OCI-LY7 (cell line): ENCODE data around the gene MAST2. TPM values are rescaled to one million over a fixed set of nuclear protein-coding genes. Genes with fewer than 3 reads are reported as not detected.

Experiments used
- BruUV-seq: library from RNA; stranded (reverse); fragments of 400-500 nt; replicated peaks from 2 replicates; lab custom pipeline; 2021; lab: Mats Ljungman, UMichigan
- CTCF ChIA-PET: fragments of 300-600 bp; sonication (Branson Sonifier 250); formaldehyde crosslinking; loops from one replicate; lab custom pipeline; 2022; ENCODE audit warnings: antibody characterized with exemption; ENCODE audit not compliant: unreplicated experiment; lab: Charles Lee
- POLR2A ChIA-PET: fragments of 300-600 bp; sonication (Branson Sonifier 250); formaldehyde crosslinking; loops from one replicate; lab custom pipeline; 2022; ENCODE audit warnings: antibody characterized with exemption; lab: Charles Lee
- DNase-seq: peaks from one replicate; pipeline ENCODE4 v3.0.0-alpha.2; 2015; ENCODE audit warnings: low spot score
- H2AFZ ChIP-seq: fragments of 200-600 bp; sonication (generic), shearing (Covaris generic); 2 replicates; pipeline ENCODE4 v1.6.1; 2014; ENCODE audit warnings: mild to moderate bottlenecking, antibody characterized with exemption, low read length, moderate library complexity
- H3K27ac ChIP-seq: fragments of 200-600 bp; sonication (generic); 2 replicates; pipeline ENCODE4 v1.5.1; 2014; ENCODE audit warnings: mixed run types, low read depth, mild to moderate bottlenecking, moderate library complexity, low read length, inconsistent platforms; ENCODE audit not compliant: poor library complexity, severe bottlenecking
- H3K36me3 ChIP-seq: fragments of 200-600 bp; sonication (generic); 2 replicates; pipeline ENCODE4 v1.6.1; 2014; ENCODE audit warnings: mild to moderate bottlenecking, antibody characterized with exemption, low read length, moderate library complexity, mixed read lengths; ENCODE audit not compliant: insufficient read depth
- H3K4me1 ChIP-seq: fragments of 200-600 bp; sonication (generic); 2 replicates; pipeline ENCODE4 v1.5.1; 2014; ENCODE audit warnings: mild to moderate bottlenecking, low read length; ENCODE audit not compliant: insufficient read depth, poor library complexity, severe bottlenecking
- H3K4me2 ChIP-seq: fragments of 200-600 bp; sonication (generic); 2 replicates; pipeline ENCODE4 v1.6.1; 2014; ENCODE audit warnings: mild to moderate bottlenecking, low read length
- H3K4me3 ChIP-seq: fragments of 200-600 bp; sonication (generic); 2 replicates; pipeline ENCODE4 v1.5.1; 2014; ENCODE audit warnings: mild to moderate bottlenecking, low read depth, low read length; ENCODE audit not compliant: poor library complexity, severe bottlenecking
- H3K79me2 ChIP-seq: fragments of 200-600 bp; sonication (generic); 2 replicates; pipeline ENCODE4 v1.6.1; 2016; ENCODE audit warnings: low read depth, mild to moderate bottlenecking, low read length, moderate library complexity, mixed read lengths; ENCODE audit not compliant: insufficient read depth
- H3K9me2 ChIP-seq: fragments of 200-600 bp; sonication (generic); 2 replicates; pipeline ENCODE4 v1.6.1; 2016; ENCODE audit warnings: mild to moderate bottlenecking, low read length, mixed read lengths; ENCODE audit not compliant: insufficient read depth
- H3K9me3 ChIP-seq: fragments of 200-600 bp; sonication (generic); 2 replicates; pipeline ENCODE4 v1.6.1; 2014; ENCODE audit warnings: mild to moderate bottlenecking, mixed run types, low read length, mixed read lengths
- H4K20me1 ChIP-seq: fragments of 200-600 bp; sonication (generic); 2 replicates; pipeline ENCODE4 v1.6.1; 2014; ENCODE audit warnings: mild to moderate bottlenecking, antibody characterized with exemption, low read length, moderate library complexity, mixed read lengths; ENCODE audit not compliant: insufficient read depth
- CTCF ChIP-seq: fragments of 200-600 bp; sonication (generic); conservative IDR thresholded peaks from 2 replicates; pipeline ENCODE4 v1.5.1; 2014; ENCODE audit warnings: mild to moderate bottlenecking, antibody characterized with exemption, low read length, moderate library complexity, mixed read lengths
- EZH2phosphoT487 ChIP-seq: fragments of 200-600 bp; sonication (generic); IDR thresholded peaks from 2 replicates; pipeline ENCODE4 v1.6.1; 2018; ENCODE audit warnings: low read depth, borderline replicate concordance, mild to moderate bottlenecking, mixed run types, antibody characterized with exemption, low read length, moderate library complexity, mixed read lengths
- intact Hi-C: fragments of 100-400 bp; cut with micrococcal nuclease; formaldehyde crosslinking; loops from one replicate; pipeline ENCODE4 v1.10.0; 2022; ENCODE audit not compliant: unreplicated experiment
- total RNA-seq, 2 experiments: library from RNA; depleted of rRNA in 1 of 2; stranded (reverse); fragments of >200 nt in 1 of 2; shearing (Covaris generic) in 1 of 2; gene quantifications; 2 replicates each; pipeline ENCODE4 v1.2.3, GENCODE V29; 2014 to 2022

The MAST2 gene
- total RNA-seq, 2 experiments from 2014 or later = 32.1 to 67.2 TPM

DNA sequence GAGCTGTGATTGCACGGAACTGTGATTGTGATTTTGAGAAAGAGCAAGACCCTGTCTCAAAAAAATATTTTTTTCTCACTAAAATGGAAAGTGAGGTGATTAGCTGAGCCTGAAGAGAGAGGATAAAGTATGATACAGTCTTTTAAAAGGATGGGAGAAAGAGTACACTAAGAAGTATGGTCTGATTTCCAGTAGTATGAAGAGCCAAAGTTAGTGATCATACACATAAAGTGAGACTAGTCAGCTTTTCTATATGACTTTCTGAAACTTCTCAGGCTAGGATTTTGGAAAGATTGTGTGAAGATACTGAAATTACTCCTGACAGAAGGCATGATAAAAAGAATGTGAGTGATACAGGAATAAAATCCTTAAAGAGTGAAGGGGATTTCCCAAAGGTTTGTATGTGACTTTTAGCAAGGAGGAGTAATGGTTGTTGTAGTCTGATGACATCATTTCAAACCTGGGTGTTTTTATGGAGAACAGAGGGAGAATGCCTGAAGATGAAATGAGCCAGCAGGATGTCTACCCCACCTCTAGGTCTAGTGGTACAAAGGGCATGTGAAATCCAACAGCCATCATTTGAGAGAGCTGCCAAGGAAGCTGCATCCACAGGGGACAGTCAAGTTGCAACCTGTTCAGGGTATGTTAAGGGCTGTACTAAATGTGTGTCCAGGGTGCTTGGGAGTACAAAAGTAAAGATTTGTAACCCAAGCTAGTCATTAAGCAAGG lies 171.3 kb downstream of the MAST2 start:
- TF ChIP-seq EZH2phosphoT487 (no peak), CTCF (no peak)
- H3K9me3 ChIP-seq = no peaks in the 10 kb centered on the region
- no peaks in the 10 kb centered on the region for H3K9me2 ChIP-seq
- H3K27ac ChIP-seq = no peak overlapping the region
- H3K36me3 ChIP-seq = peaks cover 40% of the 10 kb centered on the region
- CTCF ChIA-PET = no interaction called here
- no TSS peak for BruUV-seq
- no peak for DNase-seq
- no peak overlapping the region for H3K4me2 ChIP-seq
- POLR2A ChIA-PET = interaction anchor here (0.6 to 0.7 kb wide), 3 partner anchors 30 to 65 kb away, joined by 3 to 5 read pairs (median 4); no protein-coding TSS in a partner anchor
- no peak overlapping the region for H2AFZ ChIP-seq
- intact Hi-C loops = no loop called here
- H3K4me1 ChIP-seq = no peaks in the 10 kb centered on the region
- no peaks in the 10 kb centered on the region for H4K20me1 ChIP-seq
- no peaks in the 10 kb centered on the region for H3K79me2 ChIP-seq
- H3K4me3 ChIP-seq = no peak overlapping the region

GRCh38 chr1:45976623-45977022 lies 173.2 kb downstream of the MAST2 start:
- Histone ChIP-seq H3K4me2 (no peak overlapping the region), H3K9me3 (no peaks in the 10 kb centered on the region), H2AFZ (no peak overlapping the region), H3K27ac (no peak overlapping the region), H3K4me1 (no peaks in the 10 kb centered on the region), H3K9me2 (no peaks in the 10 kb centered on the region), H4K20me1 (no peaks in the 10 kb centered on the region), H3K79me2 (no peaks in the 10 kb centered on the region), H3K4me3 (no peak overlapping the region), H3K36me3 (peaks cover 30% of the 10 kb centered on the region)
- POLR2A ChIA-PET = no interaction called here
- TF ChIP-seq CTCF (no peak), EZH2phosphoT487 (no peak)
- intact Hi-C loops = no loop called here
- CTCF ChIA-PET = no interaction called here
- no TSS peak for BruUV-seq
- no peak for DNase-seq
